A549 (cell line): ENCODE measurements around the gene RASA2.

Source experiments
- CBX8 ChIP-seq: fragments of 200-600 bp; sonication (generic); IDR thresholded peaks from 2 replicates; pipeline ENCODE4 v1.6.1; 2016
- EHMT2 ChIP-seq: fragments of 200-600 bp; sonication (generic); IDR thresholded peaks from 2 replicates; pipeline ENCODE4 v1.6.1; 2016; ENCODE audit warnings: antibody characterized with exemption, low read depth, mild to moderate bottlenecking, moderate library complexity
- EP300 ChIP-seq, 2 experiments: fragments of >200 bp; sonication (Bioruptor Twin); formaldehyde crosslinking; IDR thresholded peaks; 2 replicates in 1 of 2; 3 replicates in 1 of 2; pipeline ENCODE4 v1.6.1; 2016 to 2017
- JUNB ChIP-seq: fragments of >200 bp; sonication (Bioruptor Twin); formaldehyde crosslinking; IDR thresholded peaks from 2 replicates; pipeline ENCODE4 v1.6.1; 2016
- MYC ChIP-seq: IDR thresholded peaks from 2 replicates; pipeline ENCODE4 v1.6.1; 2012; ENCODE audit warnings: mild to moderate bottlenecking, inconsistent platforms, low read length, improper control_type of control experiment, borderline replicate concordance
- POLR2A ChIP-seq: IDR thresholded peaks from 2 replicates; pipeline ENCODE4 v1.6.1; 2012; ENCODE audit warnings: mild to moderate bottlenecking, low read length
- POLR2AphosphoS2 ChIP-seq: conservative IDR thresholded peaks from 2 replicates; pipeline ENCODE4 v1.6.1; 2012; ENCODE audit warnings: low read length, improper control_type of control experiment, inconsistent platforms
- RAD21 ChIP-seq, 2 experiments: fragments of >200 bp in 1 of 2; sonication (Bioruptor Twin) in 1 of 2; formaldehyde crosslinking in 1 of 2; IDR thresholded peaks in 1 of 2; conservative IDR thresholded peaks in 1 of 2; 2 replicates in 1 of 2; 3 replicates in 1 of 2; pipeline ENCODE4 v1.6.1; 2012 to 2018; ENCODE audit warnings: inconsistent platforms in 1 of 2
- RFX5 ChIP-seq: fragments of 450-650 bp; IDR thresholded peaks from 2 replicates; pipeline ENCODE4 v1.7.1; 2014; ENCODE audit warnings: antibody characterized with exemption, mild to moderate bottlenecking, moderate library complexity
- RNF2 ChIP-seq: fragments of 200-600 bp; sonication (generic); IDR thresholded peaks from 2 replicates; pipeline ENCODE4 v1.6.1; 2016; ENCODE audit warnings: low read depth, mild to moderate bottlenecking, antibody characterized with exemption, moderate library complexity, borderline replicate concordance
- SREBF2 ChIP-seq: fragments of 450-650 bp; IDR thresholded peaks from 2 replicates; pipeline ENCODE4 v1.6.1; 2014; ENCODE audit warnings: mild to moderate bottlenecking, moderate library complexity
- TF ChIP-seq, protein P1 (sequence below): fragments of >200 bp; sonication (Bioruptor Twin); formaldehyde crosslinking; IDR thresholded peaks from 3 replicates; pipeline ENCODE4 v1.5.1; 2016
- TF ChIP-seq, protein P2 (sequence below): IDR thresholded peaks from 2 replicates; pipeline ENCODE4 v1.6.1; 2012

DNA sequence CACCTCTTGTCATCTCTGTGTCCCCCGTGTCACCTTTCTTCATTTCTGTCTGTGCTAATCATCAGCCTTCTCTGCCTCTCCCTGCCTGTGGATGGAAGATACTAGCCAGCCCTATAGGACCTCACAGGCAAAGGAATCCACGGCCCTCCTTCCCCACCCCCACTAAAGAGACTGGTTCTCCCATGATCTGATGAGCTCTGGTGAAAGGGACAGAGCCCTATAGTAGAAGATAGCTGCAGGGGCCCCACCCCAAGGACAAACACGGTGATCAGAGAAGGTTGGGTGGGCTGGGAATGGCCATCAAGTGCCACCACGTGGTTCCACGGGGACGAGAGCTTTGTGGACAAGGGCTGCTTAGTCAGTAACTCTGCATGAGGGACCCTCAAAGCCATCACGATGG lies 27.8 kb upstream of the RASA2 start:
- TF ChIP-seq, protein P1, sequence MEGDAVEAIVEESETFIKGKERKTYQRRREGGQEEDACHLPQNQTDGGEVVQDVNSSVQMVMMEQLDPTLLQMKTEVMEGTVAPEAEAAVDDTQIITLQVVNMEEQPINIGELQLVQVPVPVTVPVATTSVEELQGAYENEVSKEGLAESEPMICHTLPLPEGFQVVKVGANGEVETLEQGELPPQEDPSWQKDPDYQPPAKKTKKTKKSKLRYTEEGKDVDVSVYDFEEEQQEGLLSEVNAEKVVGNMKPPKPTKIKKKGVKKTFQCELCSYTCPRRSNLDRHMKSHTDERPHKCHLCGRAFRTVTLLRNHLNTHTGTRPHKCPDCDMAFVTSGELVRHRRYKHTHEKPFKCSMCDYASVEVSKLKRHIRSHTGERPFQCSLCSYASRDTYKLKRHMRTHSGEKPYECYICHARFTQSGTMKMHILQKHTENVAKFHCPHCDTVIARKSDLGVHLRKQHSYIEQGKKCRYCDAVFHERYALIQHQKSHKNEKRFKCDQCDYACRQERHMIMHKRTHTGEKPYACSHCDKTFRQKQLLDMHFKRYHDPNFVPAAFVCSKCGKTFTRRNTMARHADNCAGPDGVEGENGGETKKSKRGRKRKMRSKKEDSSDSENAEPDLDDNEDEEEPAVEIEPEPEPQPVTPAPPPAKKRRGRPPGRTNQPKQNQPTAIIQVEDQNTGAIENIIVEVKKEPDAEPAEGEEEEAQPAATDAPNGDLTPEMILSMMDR, result no peak
- TF ChIP-seq MYC, result no peak
- TF ChIP-seq CBX8, result no peak
- TF ChIP-seq, protein P2, sequence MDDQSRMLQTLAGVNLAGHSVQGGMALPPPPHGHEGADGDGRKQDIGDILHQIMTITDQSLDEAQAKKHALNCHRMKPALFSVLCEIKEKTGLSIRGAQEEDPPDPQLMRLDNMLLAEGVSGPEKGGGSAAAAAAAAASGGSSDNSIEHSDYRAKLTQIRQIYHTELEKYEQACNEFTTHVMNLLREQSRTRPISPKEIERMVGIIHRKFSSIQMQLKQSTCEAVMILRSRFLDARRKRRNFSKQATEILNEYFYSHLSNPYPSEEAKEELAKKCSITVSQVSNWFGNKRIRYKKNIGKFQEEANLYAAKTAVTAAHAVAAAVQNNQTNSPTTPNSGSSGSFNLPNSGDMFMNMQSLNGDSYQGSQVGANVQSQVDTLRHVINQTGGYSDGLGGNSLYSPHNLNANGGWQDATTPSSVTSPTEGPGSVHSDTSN, result no peak
- TF ChIP-seq POLR2A, result no peak
- TF ChIP-seq POLR2AphosphoS2, result no peak
- no peak for TF ChIP-seq JUNB
- TF ChIP-seq RAD21 (conservative IDR thresholded peaks at IDR 0.05 in 1 of 2, IDR thresholded peaks at IDR 0.05 in 1 of 2), result no peak
- TF ChIP-seq EP300 (IDR thresholded peaks at IDR 0.05), result no peak
- TF ChIP-seq RNF2, result no peak
- TF ChIP-seq SREBF2, result no peak
- no peak for TF ChIP-seq RFX5
- no peak for TF ChIP-seq EHMT2
